Astrocyte of the spinal cord (primary cell): ENCODE data around the gene LCE2D.

Experiments used
- DNase-seq: peaks from one replicate; pipeline ENCODE4 v3.0.0; 2011; ENCODE audit warnings: low read depth, low spot score
- H3K4me3 ChIP-seq: 2 replicates; pipeline ENCODE4 v1.5.1; 2011; ENCODE audit warnings: low read depth, mild to moderate bottlenecking, low read length, moderate library complexity
- in situ Hi-C: cut with HindIII; loops from 2 replicates; pipeline ENCODE4 v1.10.0; 2017; ENCODE audit warnings: low sequenced_read_pairs
- TF ChIP-seq, protein P1 (sequence below): IDR thresholded peaks from 2 replicates; pipeline ENCODE4 v1.5.1; 2012; ENCODE audit warnings: low read depth, mild to moderate bottlenecking, low read length, inconsistent platforms

LCE2D gene, protein sequence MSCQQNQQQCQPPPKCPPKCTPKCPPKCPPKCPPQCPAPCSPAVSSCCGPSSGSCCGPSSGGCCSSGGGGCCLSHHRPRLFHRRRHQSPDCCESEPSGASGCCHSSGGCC

DNA sequence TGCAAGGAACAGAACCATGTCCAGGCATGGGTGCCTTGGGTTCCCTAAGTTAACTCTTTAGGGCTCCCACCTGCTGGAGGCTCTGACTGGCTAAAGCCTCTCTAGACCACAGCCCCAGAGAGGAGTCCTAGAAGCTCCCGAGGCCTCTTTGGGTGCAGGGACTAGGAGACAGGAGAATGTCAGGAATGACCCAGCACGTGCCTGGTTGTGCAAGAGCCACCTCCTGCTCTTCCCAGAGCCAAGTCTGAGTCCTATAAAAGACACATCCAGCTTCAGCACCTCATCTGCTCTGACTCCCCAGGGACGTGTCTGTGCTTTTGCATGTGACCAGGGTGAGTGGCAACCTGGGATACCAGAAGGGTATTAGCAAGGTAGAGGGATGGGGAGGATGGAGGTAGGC, at the start of gene LCE2D:
Gene LCE2D (plus strand): TSS at position 283 of the 400 bp plus-strand sequence. CDS start 726 bp downstream, outside the sequence.
- no peak within 1 kb of the TSS for H3K4me3 ChIP-seq
- TF ChIP-seq, protein P1, sequence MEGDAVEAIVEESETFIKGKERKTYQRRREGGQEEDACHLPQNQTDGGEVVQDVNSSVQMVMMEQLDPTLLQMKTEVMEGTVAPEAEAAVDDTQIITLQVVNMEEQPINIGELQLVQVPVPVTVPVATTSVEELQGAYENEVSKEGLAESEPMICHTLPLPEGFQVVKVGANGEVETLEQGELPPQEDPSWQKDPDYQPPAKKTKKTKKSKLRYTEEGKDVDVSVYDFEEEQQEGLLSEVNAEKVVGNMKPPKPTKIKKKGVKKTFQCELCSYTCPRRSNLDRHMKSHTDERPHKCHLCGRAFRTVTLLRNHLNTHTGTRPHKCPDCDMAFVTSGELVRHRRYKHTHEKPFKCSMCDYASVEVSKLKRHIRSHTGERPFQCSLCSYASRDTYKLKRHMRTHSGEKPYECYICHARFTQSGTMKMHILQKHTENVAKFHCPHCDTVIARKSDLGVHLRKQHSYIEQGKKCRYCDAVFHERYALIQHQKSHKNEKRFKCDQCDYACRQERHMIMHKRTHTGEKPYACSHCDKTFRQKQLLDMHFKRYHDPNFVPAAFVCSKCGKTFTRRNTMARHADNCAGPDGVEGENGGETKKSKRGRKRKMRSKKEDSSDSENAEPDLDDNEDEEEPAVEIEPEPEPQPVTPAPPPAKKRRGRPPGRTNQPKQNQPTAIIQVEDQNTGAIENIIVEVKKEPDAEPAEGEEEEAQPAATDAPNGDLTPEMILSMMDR, result no peak
- no peak for DNase-seq
- in situ Hi-C loops, result no loop called here

DNA sequence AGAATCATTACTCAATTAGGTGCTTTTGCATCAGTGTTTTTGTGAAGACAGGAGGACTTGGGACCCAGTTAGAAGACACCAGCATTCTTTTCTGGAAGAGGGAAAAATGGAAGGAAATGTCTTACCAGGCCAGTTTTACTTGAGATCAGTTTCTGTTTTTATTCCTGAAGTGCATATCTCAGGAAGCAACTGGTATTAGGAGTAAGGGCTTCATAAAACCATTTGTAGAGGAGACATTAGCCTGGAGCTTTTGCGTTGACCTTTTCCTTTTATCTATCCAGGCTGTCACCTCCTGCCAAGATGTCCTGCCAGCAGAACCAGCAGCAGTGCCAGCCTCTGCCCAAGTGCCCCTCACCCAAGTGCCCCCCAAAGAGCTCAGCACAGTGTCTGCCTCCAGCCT, 49.7 kb upstream of the LCE2D start, which contains the start of gene LCE3B:
Gene LCE3B (plus strand): TSS at position 301 of the 400 bp plus-strand sequence. CDS start 0 bp downstream, at position 301.
- DNase-seq, result no peak
- H3K4me3 ChIP-seq, result no peak within 1 kb of the TSS
- TF ChIP-seq, protein P1, result no peak
- in situ Hi-C loops, result no loop called here

DNA sequence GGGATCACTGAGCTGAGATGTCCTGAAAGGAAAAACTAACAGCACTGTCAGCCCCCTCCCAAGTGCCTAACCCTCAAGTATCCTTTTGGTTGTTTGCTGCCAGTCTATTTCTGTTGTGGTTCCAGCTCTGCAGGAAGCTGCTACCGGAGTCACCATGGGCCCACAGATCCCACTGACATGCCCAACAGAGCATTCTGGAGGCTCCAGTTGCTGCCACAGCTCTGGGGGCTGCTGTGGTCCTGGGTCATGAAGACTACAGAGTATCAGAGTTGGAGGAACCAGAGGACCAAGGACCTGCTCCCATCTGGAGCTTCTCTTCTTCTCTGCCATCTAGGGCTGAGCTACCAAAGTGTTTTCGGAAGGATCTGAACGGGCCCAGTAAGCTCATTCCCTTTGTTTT, 41.2 kb upstream of the LCE2D start:
- no peak overlapping the region for H3K4me3 ChIP-seq
- in situ Hi-C loops, result no loop called here
- TF ChIP-seq, protein P1, result no peak
- no peak for DNase-seq

DNA sequence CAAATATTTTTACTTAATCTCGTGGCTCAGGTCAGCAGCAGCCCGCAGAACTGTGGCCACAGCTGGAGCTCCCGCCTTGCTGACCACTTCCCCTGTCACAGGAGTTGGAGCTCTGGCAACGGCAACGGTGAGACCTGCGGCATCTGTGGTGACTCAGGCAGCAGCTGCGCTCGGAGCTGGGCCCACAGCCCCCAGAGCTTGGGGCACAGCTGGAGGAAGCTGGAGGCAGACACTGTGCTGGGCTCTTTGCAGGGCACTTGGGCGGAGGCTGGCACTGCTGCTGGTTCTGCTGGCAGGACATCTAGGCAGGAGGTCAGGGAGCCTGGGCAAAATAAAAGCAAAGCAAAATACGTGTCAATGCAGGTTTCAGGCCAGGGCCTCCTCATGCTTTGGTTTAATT, 40.4 kb upstream of the LCE2D start, which contains the start of gene LCE3A:
Gene LCE3A (minus strand): TSS at position 301 of the 400 bp plus-strand sequence. CDS start 0 bp downstream, at position 301.
- DNase-seq, result no peak
- TF ChIP-seq, protein P1, result no peak
- in situ Hi-C loops, result no loop called here
- H3K4me3 ChIP-seq, result no peak within 1 kb of the TSS

DNA sequence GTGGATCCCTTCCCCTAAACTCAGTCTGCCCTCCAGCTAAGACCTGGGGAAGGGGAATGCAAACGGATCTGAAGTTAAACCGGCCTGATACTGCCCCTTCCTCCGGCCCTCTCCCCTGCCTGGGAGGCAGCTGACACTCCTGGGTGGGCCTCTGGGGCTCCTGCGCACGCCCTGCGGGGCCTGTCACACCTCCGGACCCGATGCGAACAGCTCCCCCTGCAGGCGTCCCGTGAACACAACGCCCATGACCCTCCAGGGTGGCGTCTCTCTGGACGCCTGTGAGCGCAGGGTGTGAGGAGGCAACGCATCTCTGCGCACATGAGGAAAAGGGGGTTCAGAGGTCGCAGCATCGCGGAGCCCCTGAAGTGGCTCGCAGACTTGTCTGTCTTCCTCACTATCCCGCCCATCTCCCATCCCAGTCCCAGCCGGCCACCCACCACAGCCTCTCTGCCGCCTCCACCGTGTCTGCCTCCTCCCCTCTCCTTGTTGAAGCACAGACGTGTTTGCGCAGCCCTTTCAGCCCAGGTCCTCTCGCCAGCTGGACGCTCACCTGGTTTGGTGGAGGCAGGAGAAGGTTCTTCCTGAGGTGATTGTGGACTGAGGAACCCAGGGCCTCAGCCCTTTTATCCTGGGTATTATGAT, 39.9 kb upstream of the LCE2D start:
- in situ Hi-C loops, result no loop called here
- DNase-seq, result no peak
- no peak overlapping the region for H3K4me3 ChIP-seq
- TF ChIP-seq, protein P1, result no peak

DNA sequence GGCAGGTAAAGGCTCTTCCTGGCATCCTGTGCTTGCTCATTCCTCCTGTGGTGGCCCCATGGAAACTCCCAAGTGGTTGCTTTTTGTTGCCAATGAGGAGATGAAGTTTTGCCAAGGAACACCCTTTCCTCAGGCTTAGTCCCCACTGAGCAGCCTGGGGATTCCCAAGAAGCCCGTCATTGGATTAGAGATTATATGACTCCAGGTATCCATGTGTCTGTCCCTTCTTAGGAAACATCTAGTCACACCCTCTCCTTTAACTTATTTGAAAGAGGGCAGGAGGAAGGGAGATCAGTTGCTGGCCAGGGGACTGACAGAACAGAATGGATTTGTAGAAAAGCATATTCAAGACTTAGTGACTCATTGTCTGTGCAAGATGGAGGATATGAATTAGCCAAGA, 36.4 kb upstream of the LCE2D start:
- DNase-seq, result no peak
- in situ Hi-C loops, result no loop called here
- TF ChIP-seq, protein P1, result no peak
- no peak overlapping the region for H3K4me3 ChIP-seq
